ENCODE measurements around the gene MTRR.

The MTRR gene

DNA sequence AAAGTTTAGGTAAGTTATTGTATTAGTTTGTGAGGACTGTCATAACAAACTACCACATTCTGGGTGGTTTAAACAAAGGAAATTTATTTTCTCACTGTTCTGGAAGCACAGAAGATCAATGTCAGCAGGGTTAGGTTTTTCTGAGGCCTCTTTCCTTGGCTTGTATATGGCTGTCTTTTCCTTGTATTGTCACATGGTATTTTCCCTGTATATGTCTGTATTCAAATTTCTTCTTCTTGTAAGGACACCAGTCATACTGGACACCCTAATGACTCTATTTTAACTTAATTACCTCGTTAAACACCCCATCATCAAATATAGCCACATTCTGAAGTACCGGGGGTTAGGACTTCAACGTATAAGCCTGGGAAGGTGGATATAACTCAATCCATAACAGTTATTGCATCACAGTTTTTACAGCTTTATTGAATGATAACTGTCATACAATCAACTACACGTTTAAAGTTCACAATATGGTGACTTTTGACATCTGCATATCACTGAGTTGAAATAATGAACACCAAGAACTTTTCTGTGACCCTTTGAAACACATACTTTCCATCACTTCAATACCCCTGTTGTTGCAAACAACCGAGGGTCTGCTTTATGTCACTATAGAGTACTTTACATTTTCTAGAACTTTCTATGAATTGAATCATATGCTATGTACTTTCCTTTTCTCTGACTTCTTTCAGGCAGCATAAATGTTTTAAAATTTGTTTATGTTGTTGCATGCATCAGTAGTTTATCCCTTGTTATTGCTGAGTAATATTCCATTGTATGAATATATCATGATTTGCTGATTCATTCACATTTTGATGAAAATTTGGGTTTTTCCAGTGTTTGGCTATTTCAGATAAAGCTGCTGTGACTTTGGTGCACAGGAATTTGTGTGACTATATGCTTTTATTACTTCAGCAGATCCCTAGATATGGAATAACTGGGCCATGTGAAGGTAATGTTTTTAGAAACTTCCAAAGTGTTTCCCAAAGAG is 48.5 kb downstream of the MTRR start:
- intact Hi-C loops (cut with micrococcal nuclease), result no loop called here
- Mint-ChIP-seq H3K4me1 (ENCODE audit: low read depth) (no peaks in the 10 kb centered on the region), H3K9me3 (peaks cover 10% of the 10 kb centered on the region), H3K27me3 (peaks cover 3% of the 10 kb centered on the region), H3K36me3 (ENCODE audit: low read depth) (peaks cover 9% of the 10 kb centered on the region), H3K4me3 (no peak overlapping the region), H3K27ac (no peak overlapping the region)

DNA sequence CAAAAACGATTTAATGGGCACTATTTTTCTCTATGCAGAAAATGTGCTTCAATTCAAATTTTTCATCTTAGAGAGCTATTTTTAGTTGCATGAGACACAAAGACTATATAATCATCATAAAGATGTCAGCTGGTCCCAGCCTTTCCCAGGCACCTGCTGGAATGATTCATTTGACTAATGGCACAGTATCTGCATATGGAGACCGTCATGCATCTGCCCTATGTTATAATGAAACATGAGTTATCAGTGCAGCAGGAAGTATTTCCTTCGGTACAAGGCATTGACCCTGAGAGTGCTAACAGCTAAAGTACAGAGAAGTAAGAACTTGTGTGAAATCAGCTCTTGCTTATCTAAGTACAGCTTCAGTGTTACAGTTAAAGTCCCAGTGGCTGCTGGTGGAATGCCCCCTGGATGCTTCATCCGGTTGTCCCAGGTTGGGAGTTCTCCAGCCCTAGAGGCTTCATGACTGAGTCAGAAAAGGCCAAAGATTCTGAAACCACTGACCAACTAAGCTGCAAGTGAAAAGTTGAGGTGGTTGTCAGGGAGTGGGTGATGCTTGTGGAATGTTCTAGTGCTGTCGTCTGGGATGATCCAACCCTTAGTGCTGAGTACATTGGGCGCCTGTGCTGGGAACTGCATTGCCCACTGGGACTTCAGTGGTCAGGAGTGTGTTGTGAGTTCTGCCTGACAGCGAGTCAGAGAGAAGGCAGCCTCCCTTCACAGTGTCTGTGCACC is 57.2 kb downstream of the MTRR start:
- intact Hi-C loops (cut with micrococcal nuclease), result loop anchor here (2.0 kb wide), 1 partner anchor 1619 kb away; no protein-coding TSS in a partner anchor
- Mint-ChIP-seq H3K9me3 (no peaks in the 10 kb centered on the region), H3K27ac (no peak overlapping the region), H3K4me3 (no peak overlapping the region), H3K36me3 (ENCODE audit: low read depth) (no peaks in the 10 kb centered on the region), H3K4me1 (ENCODE audit: low read depth) (no peaks in the 10 kb centered on the region), H3K27me3 (peaks cover 15% of the 10 kb centered on the region)

DNA sequence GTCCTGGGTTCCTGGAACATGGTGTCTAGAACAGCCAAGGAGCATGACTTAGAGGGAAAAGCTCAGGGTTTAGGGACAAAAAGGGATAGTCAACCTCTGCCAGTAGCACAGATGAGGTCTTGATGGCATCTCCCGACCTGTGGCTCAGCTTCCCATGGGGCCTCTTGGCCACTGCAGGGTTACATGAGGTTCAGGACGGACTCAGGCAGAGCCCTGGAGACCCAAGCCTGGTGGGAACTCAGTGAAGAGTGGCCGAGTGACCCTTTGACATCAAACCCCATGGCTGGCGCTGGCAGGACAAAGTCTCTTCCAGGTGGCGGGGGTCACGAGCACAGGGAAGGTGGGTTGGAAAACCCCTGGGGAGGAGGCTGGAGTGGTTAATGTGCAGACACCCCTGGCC is 57.8 kb downstream of the MTRR start:
- Mint-ChIP-seq H3K36me3 (ENCODE audit: low read depth) (no peaks in the 10 kb centered on the region), H3K4me3 (no peak overlapping the region), H3K27me3 (peaks cover 15% of the 10 kb centered on the region), H3K9me3 (no peaks in the 10 kb centered on the region), H3K27ac (no peak overlapping the region), H3K4me1 (ENCODE audit: low read depth) (no peaks in the 10 kb centered on the region)
- intact Hi-C loops (cut with micrococcal nuclease), result loop anchor here (1.0 to 2.0 kb wide), 2 partner anchors 1282 to 1618 kb away; no protein-coding TSS in a partner anchor

DNA sequence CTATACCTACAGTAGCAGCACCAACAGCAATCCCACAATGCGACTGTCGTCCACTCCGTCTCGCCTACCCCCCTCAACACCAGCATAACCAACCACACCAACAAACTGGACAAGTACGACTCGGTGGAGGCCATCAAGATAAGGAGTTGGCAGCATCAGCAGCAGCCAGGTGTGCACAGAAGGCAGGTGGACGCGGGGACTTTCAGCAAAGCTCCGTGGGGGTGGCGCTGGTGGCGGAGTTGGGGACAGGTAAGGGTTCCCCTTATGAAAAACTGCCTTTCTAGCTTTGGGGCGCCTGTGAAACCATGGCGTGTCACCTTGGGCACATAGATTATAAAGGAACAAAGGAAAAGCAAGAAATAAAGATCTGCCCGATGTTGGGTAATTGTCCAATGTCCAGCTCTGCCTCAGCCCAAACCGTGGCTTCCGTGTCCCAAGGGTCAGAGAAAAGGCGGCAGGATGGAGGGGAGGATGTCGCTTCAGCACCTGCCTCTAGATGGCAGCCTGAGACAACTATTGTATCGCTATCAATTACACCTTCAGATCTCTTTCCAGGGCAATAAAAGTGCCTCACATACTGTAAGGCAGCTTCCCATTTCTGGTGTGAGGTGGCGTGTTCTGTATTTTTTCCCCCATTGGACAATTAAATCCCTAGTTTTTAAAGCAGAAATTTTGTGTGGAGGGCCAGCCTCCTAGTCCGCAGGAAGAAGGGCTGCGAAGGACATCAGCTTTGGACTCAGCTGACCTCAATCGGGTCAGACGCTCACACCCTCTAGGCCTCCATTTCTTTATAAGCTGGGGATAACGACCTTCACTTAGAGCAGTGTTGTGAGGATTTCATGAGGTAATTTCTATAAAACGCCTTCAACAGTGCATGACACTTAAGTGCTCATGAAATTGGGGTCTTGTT is 58.8 kb downstream of the MTRR start:
- H3K9me3 Mint-ChIP-seq, result no peaks in the 10 kb centered on the region
- H3K27ac Mint-ChIP-seq, result no peak overlapping the region
- H3K4me3 Mint-ChIP-seq, result no peak overlapping the region

DNA sequence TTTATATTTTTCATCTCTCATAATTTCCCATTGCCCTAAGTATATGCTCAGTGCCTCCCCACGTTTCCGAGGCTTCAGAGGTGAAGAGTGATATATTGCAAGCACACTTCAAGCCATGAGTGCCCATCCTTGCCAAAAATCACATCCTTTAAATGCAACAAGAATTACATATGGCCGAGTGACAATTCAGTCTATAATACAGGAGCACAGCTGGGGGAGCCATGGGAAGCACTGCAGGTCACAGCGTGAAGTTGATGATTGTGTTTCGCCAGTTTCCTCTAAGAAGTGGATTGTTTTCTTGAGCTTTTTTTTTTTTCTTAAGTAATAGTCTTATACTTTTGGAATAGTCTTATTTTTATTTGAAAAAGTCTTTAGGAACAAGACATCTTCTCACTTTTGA is 61.1 kb downstream of the MTRR start:
- peaks cover 12% of the 10 kb centered on the region for H3K27me3 Mint-ChIP-seq
- no peaks in the 10 kb centered on the region for H3K9me3 Mint-ChIP-seq
- H3K4me3 Mint-ChIP-seq, result no peak overlapping the region
- H3K4me1 Mint-ChIP-seq (ENCODE audit: low read depth), result no peaks in the 10 kb centered on the region
- no peaks in the 10 kb centered on the region for H3K36me3 Mint-ChIP-seq (ENCODE audit: low read depth)
- intact Hi-C loops (cut with micrococcal nuclease), result no loop called here
- no peak overlapping the region for H3K27ac Mint-ChIP-seq

More for the DNA sequence above, 58.8 kb downstream of the MTRR start:
- Mint-ChIP-seq H3K36me3 (ENCODE audit: low read depth) (no peaks in the 10 kb centered on the region), H3K4me1 (ENCODE audit: low read depth) (no peaks in the 10 kb centered on the region), H3K27me3 (peaks cover 13% of the 10 kb centered on the region)
- intact Hi-C loops (cut with micrococcal nuclease), result loop anchor here (1.0 to 2.0 kb wide), 2 partner anchors 1281 to 1617 kb away; no protein-coding TSS in a partner anchor

DNA sequence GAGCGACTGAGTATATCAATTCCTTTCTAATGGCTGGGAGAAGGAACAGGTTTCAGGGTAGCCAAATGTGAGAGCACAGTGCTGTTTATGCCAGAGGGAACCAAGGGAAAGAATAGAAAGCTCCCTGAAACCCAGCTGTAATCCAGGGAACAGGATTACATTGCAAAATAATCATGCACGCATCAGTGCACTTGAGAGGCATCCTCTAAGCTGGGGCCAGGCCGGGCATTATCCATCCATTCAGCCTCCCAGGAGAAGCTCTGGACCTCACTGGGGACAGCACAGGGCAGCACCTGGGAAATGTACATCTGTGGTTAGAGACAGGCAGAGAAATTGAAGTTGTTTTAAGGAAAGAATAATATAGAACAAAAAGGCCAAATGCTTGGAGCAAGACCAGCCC is 72.7 kb downstream of the MTRR start:
- intact Hi-C loops (cut with micrococcal nuclease), result no loop called here
- Mint-ChIP-seq H3K27ac (no peak overlapping the region), H3K4me1 (ENCODE audit: low read depth) (no peaks in the 10 kb centered on the region)

DNA sequence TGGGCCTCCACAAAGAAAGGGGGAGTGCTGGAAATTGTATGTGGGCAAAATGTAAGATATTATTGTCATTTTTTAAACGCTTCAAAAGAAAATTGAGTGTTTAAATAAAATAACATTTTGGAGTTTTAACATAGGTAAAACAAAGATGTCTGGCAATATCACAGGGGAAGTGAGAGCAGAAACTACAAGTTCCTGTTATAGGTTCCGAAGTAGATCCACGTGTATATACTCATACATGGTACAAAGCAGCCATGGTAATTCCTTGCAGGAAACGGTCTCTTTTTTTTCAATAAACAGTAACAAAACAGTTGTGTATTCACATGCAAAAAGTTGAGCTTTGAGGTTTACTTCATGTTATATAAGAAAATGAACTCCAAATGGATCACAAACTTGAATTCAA is 78.4 kb downstream of the MTRR start:
- Mint-ChIP-seq H3K27me3 (no peaks in the 10 kb centered on the region), H3K4me3 (no peak overlapping the region), H3K4me1 (ENCODE audit: low read depth) (no peaks in the 10 kb centered on the region), H3K36me3 (ENCODE audit: low read depth) (no peaks in the 10 kb centered on the region), H3K27ac (no peak overlapping the region), H3K9me3 (peaks cover 30% of the 10 kb centered on the region)
- intact Hi-C loops (cut with micrococcal nuclease), result no loop called here

More for the DNA sequence above, 72.7 kb downstream of the MTRR start:
- Mint-ChIP-seq H3K9me3 (peaks cover 15% of the 10 kb centered on the region), H3K27me3 (no peaks in the 10 kb centered on the region), H3K4me3 (no peak overlapping the region), H3K36me3 (ENCODE audit: low read depth) (no peaks in the 10 kb centered on the region)

All from dendritic cell treated with granulocyte-macrophage colony-stimulating factor and Interleukin-4, amounts not matched to agents 40 ng/mL and 50 ng/mL, for 4 days (primary cell).